Hepatocyte (in vitro differentiated cells): ENCODE results near the gene SNX17.
A peak's percentile ranks its signal among the peaks of the same experiment; 100 is the strongest.

Experiments used
- CTCF ChIP-seq: fragments of 200-600 bp; sonication (generic); IDR thresholded peaks from 2 replicates; pipeline ENCODE4 v1.5.1; 2016; ENCODE audit warnings: antibody characterized with exemption, mild to moderate bottlenecking; ENCODE audit not compliant: poor library complexity
- EZH2 ChIP-seq: fragments of 200-600 bp; sonication (generic); IDR thresholded peaks from 2 replicates; pipeline ENCODE4 v1.6.1; 2016; ENCODE audit warnings: antibody characterized with exemption, mild to moderate bottlenecking, borderline replicate concordance

- TF ChIP-seq CTCF, result peak; percentile 61
- no peak for TF ChIP-seq EZH2
Measured at GRCh38 chr2:27407798-27408491, 37.5 kb downstream of the SNX17 start.
